ENCODE measurements around the gene ANO7. TPM values are rescaled to one million over a fixed set of nuclear protein-coding genes. Genes with fewer than 3 reads are reported as not detected.

ANO7 gene
- total RNA-seq, 1 donor from 2014 or later = 6.5 TPM

GRCh38 chr2:241228081-241228859, 39.8 kb downstream of the ANO7 start:
- DNase-seq (ENCODE audit: low spot score) = no peak

GRCh38 chr2:241228860-241229516, 40.5 kb downstream of the ANO7 start:
- no peak for DNase-seq (ENCODE audit: low spot score)

- no peak for DNase-seq (ENCODE audit: low spot score)
These were observed 41.3 kb downstream of the ANO7 start for GRCh38 chr2:241229563-241230401.

DNA sequence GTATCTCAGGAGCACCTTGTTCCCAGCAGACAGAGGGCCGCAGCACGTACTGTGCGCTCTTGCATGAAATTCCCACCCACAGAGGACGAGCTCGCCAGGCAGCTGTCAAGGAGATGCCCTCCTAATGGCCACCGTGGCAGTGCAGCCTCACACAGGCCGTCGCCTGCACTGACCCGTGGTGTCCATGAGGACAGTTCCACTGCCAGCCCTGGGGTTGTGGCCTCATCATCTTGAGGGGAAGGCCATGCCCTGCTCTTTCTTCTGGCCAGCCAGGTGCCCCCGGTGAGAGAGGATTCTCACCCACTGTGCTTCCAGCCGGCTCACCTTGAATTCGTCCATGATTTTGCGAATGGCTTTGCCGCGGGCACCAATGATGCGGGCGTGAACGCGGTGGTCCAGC, 42.0 kb downstream of the ANO7 start:
- no peak for DNase-seq (ENCODE audit: low spot score)

- DNase-seq (ENCODE audit: low spot score) = no peak
These were observed 44.5 kb downstream of the ANO7 start for GRCh38 chr2:241232736-241233575.

DNA sequence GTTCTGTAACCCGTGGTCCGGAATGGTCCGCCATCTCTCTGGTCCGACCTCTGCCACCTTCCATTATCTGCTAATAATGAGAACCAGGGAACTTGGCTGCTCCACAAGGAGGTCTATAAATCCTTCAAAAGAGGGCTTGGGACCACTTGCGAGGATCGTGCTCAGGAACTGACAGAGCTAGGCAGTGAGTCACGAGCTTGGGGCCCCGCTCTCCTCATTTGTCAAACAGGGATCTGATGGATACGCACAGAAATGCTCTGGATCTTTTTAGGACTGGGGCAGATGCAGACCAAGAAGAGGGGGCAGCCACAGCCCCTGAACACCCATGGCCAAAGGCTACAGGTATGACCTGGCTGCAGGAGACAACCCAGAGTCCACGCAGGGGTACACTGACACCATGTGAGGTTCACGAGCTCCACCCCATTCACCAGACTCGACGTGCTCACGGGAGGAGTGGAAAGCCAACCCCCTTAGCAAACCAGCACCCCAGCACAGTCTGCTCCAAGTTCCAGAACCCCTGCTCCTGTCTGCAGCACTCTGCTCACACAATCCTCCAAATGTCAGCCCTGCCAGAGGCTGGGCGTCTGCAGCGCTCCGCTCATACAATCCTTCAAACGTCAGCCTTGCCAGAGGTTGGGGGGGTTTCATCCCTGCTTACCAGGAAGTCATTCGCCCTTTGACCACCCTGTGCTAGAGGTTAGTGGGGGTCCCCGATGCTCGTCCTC, 45.8 kb downstream of the ANO7 start:
- DNase-seq (ENCODE audit: low spot score) = no peak

- DNase-seq (ENCODE audit: low spot score) = no peak
These were observed 46.7 kb downstream of the ANO7 start for GRCh38 chr2:241234962-241235740.

- no peak for DNase-seq (ENCODE audit: low spot score)
These were observed 47.5 kb downstream of the ANO7 start for GRCh38 chr2:241235859-241236593.

DNA sequence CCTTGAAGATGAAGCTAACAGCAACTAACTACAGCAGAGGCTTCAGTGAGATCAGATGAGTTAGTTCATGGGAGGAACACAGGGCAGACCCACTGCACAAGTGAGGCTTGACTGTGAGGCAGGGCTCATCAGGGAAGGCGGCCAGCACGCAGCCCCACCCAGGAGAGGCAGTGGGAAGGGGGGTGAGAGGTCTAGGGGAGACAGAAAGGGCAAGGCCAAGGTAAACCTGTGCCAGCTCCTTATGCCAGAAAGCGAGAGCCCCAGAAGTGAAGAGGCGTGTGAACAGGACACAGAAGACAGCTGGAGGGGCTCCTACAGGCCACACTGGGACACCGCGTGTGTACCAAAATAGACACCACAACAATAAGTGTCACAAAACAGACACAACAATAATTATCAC, 48.6 kb downstream of the ANO7 start:
- DNase-seq (ENCODE audit: low spot score) = no peak

- no peak for DNase-seq (ENCODE audit: low spot score)
These were observed 49.5 kb downstream of the ANO7 start for GRCh38 chr2:241237949-241238371.

DNA sequence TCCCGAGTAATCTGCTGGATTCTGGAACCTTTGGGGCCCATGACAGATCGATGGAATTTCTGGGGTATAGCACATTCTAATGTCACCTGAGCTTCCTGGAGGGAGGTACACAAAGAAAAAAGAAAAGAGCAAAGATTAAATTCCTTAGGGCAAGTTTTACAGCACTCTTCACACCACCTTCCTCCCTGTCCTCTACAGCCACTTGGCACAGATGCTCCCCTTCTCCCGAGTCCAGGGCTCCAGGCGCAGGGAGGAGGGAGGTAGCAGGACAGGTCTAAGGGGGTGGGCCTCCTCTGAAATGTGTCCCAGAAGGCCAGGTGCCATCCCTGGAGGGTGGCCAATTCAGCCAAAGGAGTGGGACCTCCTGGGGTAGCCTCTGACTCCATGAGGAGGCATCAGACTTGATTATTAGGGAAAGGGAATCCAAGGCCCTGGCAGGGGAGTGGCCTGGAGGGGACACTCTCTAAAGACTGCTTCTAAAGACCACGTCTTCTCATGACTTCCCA, 50.3 kb downstream of the ANO7 start:
- no peak for DNase-seq (ENCODE audit: low spot score)

- no peak for DNase-seq (ENCODE audit: low spot score)
These were observed 51.2 kb downstream of the ANO7 start for GRCh38 chr2:241239552-241240202.

DNA sequence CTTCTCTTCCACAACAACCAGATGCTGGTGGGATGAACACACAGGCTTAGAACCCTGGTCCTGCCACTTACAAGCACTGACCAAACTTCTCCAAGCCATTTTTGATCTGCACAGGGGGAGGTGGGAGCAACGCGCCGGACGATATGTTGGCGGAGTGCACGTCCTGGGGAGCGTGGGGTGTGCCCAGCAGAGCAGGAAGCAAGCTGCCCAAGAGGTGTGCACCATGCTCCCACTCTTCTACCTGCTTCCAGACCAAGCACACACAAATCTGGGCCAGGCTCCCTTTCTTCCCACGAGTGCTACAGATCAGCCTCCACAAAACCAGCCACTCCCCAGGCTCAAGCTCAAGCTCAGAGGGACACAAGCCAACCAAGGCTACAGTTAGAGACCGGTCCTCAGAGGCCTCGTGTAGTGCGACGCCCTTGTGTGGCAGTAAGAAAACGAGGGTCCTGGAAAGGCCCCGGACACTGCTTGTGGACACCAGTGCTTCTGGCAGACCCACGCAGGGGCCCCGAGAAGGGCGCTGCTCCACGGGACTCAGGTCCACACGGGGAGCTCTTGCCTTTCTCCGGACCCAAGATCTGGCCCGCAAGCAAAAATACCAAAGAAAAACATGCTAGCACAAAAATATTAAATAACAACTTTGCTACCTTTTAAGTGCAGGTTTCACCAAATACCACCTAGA, 52.0 kb downstream of the ANO7 start:
- no peak for DNase-seq (ENCODE audit: low spot score)

- no peak for DNase-seq (ENCODE audit: low spot score)
These were observed 53.2 kb downstream of the ANO7 start for GRCh38 chr2:241241669-241242068.

GRCh38 chr2:241242306-241242705, 53.8 kb downstream of the ANO7 start:
- DNase-seq (ENCODE audit: low spot score) = no peak

GRCh38 chr2:241244368-241244767, 55.9 kb downstream of the ANO7 start:
- DNase-seq (ENCODE audit: low spot score) = no peak

DNA sequence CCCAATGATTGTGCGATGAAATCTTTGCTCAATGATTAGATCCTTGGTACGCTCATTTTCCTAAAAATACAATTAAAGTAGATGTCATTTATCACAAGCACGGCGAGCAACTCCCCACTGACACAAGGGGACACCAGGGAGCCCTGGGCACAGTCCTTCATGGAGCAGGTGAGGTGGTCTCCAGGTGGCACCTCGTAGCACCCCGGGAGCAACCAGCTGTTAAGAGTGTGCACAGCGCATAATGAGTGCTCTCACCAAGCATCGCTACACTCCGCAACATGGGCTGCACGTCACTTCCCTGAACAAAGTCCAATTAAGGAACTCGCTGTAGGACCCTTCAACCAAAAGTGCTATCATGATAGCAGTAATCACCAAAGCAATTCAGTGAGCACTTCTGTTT, 59.8 kb downstream of the ANO7 start:
- DNase-seq (ENCODE audit: low spot score) = no peak

- no peak for DNase-seq (ENCODE audit: low spot score)
These were observed 60.4 kb downstream of the ANO7 start for GRCh38 chr2:241248897-241249296.

Data from umbilical cord (tissue), 2 donors.